Omental fat pad (tissue), 4 donors: ENCODE results near the gene PIAS3. TPM values are rescaled to one million over a fixed set of nuclear protein-coding genes. Genes with fewer than 3 reads are reported as not detected.
"Not testable (repeated sequence)": the region's sequence is repeated elsewhere in the genome, so short reads cannot be mapped to it uniquely, and the experiment has no call there.

Source experiments
- ATAC-seq: fragments of 150-250 bp; one replicate; pipeline ENCODE4 v1.9.1; 2016; ENCODE audit warnings: mild to moderate bottlenecking, moderate library complexity; ENCODE audit not compliant: low FRiP score
- DNase-seq: peaks from one replicate; pipeline ENCODE4 v3.0.0-alpha.2; 2019; ENCODE audit warnings: low spot score
- CTCF ChIP-seq, 3 donors: fragments of 450-650 bp; IDR thresholded peaks; one replicate each; pipeline ENCODE4 v1.5.1; 2016 to 2017; ENCODE audit warnings: antibody characterized with exemption in 3 of 3, mild to moderate bottlenecking in 3 of 3, moderate library complexity in 2 of 3
- total RNA-seq, 4 donors: library from RNA; depleted of rRNA; stranded (reverse); fragments of >200 nt; gene quantifications; one replicate each; pipeline ENCODE4 v1.1.0, GENCODE V29; 2016

Gene PIAS3
- total RNA-seq, 4 donors from 2014 or later: 7.8 to 25.1 (median 14.5) TPM

- peak; percentile 79 for ATAC-seq
- peak; percentile 40 for DNase-seq
- peak in 2 of 3 donors; percentile 58 to 77 for TF ChIP-seq CTCF (IDR thresholded peaks at IDR 0.05)
These were observed 13.2 kb downstream of the PIAS3 start, which contains the start of gene NUDT17 for GRCh38 chr1:145845514-145846161. NUDT17 (plus strand) TSS chr1:145845630; CDS start chr1:145845641, 11 bp downstream.

- no peak for TF ChIP-seq CTCF (IDR thresholded peaks at IDR 0.05)
- no peak for DNase-seq
- ATAC-seq: peak; percentile 9
These were observed 13.8 kb downstream of the PIAS3 start for GRCh38 chr1:145845144-145845513.

- no peak for TF ChIP-seq CTCF (IDR thresholded peaks at IDR 0.05)
- DNase-seq: no peak
- no peak for ATAC-seq
These were observed 15.8 kb downstream of the PIAS3 start for GRCh38 chr1:145843031-145843430.

GRCh38 chr1:145837656-145838055, 21.2 kb downstream of the PIAS3 start:
- no peak for TF ChIP-seq CTCF (IDR thresholded peaks at IDR 0.05)
- ATAC-seq: no peak
- no peak for DNase-seq

- DNase-seq, ATAC-seq: not testable (repeated sequence)
These were observed 28.1 kb downstream of the PIAS3 start for GRCh38 chr1:145830810-145831209.

- no peak for ATAC-seq
- no peak for TF ChIP-seq CTCF (IDR thresholded peaks at IDR 0.05)
- no peak for DNase-seq
These were observed 30.4 kb downstream of the PIAS3 start for GRCh38 chr1:145828367-145829026.

- DNase-seq: no peak
- no peak for TF ChIP-seq CTCF (IDR thresholded peaks at IDR 0.05)
- no peak for ATAC-seq
These were observed 30.9 kb downstream of the PIAS3 start for GRCh38 chr1:145827966-145828365.
